GM21515 (cell line): ENCODE measurements around the gene FBXL13.
"Not testable (repeated sequence)": the region's sequence is repeated elsewhere in the genome, so short reads cannot be mapped to it uniquely, and the experiment has no call there.

Experiments
- ATAC-seq: cut with Tn5 transposase; IDR thresholded peaks from one replicate; pipeline ENCODE4 v1.9.1; 2021; ENCODE audit not compliant: unreplicated experiment

Gene FBXL13

GRCh38 chr7:103031024-103031423, 43.6 kb downstream of the FBXL13 start:
- ATAC-seq = no peak

- no peak for ATAC-seq
Measured at GRCh38 chr7:103025341-103025740, 49.3 kb downstream of the FBXL13 start.

GRCh38 chr7:103023578-103023977, 51.0 kb downstream of the FBXL13 start:
- ATAC-seq = not testable (repeated sequence)

GRCh38 chr7:103021490-103021889, 53.1 kb downstream of the FBXL13 start:
- ATAC-seq = not testable (repeated sequence)

- ATAC-seq = not testable (repeated sequence)
Measured at GRCh38 chr7:103020876-103021275, 53.7 kb downstream of the FBXL13 start.

GRCh38 chr7:103018295-103018694, 56.3 kb downstream of the FBXL13 start:
- not testable (repeated sequence) for ATAC-seq

- no peak for ATAC-seq
Measured at GRCh38 chr7:103011650-103012049, 62.9 kb downstream of the FBXL13 start.

- ATAC-seq = no peak
Measured at GRCh38 chr7:103010211-103010610, 64.4 kb downstream of the FBXL13 start.

GRCh38 chr7:103009466-103010185, 65.0 kb downstream of the FBXL13 start:
- ATAC-seq = no peak

GRCh38 chr7:103003004-103003403, 71.6 kb downstream of the FBXL13 start:
- no peak for ATAC-seq

- no peak for ATAC-seq
Measured at GRCh38 chr7:103001210-103001609, 73.4 kb downstream of the FBXL13 start.

- ATAC-seq = no peak
Measured at GRCh38 chr7:102996957-102997356, 77.6 kb downstream of the FBXL13 start.

- ATAC-seq = not testable (repeated sequence)
Measured at GRCh38 chr7:102995609-102996008, 79.0 kb downstream of the FBXL13 start.

GRCh38 chr7:102994567-102994966, 80.0 kb downstream of the FBXL13 start:
- ATAC-seq = no peak

- no peak for ATAC-seq
Measured at GRCh38 chr7:102993718-102994029, 80.9 kb downstream of the FBXL13 start.

- no peak for ATAC-seq
Measured at GRCh38 chr7:102992938-102993717, 81.5 kb downstream of the FBXL13 start.

- ATAC-seq = no peak
Measured at GRCh38 chr7:102992509-102992937, 82.1 kb downstream of the FBXL13 start.

- no peak for ATAC-seq
Measured at GRCh38 chr7:102991540-102992214, 82.9 kb downstream of the FBXL13 start.

GRCh38 chr7:102991077-102991539, 83.5 kb downstream of the FBXL13 start:
- ATAC-seq = no peak

- ATAC-seq = no peak
Measured at GRCh38 chr7:102990642-102991041, 84.0 kb downstream of the FBXL13 start.

- ATAC-seq = no peak
Measured at GRCh38 chr7:102988631-102989560, 85.7 kb downstream of the FBXL13 start.
